Muscle of arm (tissue), 14 donors: ENCODE measurements around the gene OLIG2. TPM values are rescaled to one million over a fixed set of nuclear protein-coding genes. Genes with fewer than 3 reads are reported as not detected.

Source experiments
- DNase-seq: peaks from one replicate; pipeline ENCODE4 v3.0.0-alpha.2; 2013
- long read RNA-seq, 11 donors: transcript quantifications; one replicate each; lab custom pipeline, GENCODE V29; 2026
- polyA plus RNA-seq, 12 donors: library from polyadenylated mRNA; unstranded; fragments of 120-200 nt; gene quantifications; one replicate each; pipeline ENCODE4 v1.2.1, GENCODE V29; 2013; ENCODE audit not compliant: insufficient read length in 12 of 12

The OLIG2 gene
- polyA plus RNA-seq: under 1 TPM in 2 of 12 donors, not detected in 10; 0.14 to 0.16 TPM
- long read RNA-seq, donor 1: 0 reads
- long read RNA-seq, donor 2: 0 reads
- long read RNA-seq, donor 3: 0 reads
- long read RNA-seq, donor 4: 0 reads
- long read RNA-seq, donor 5: 0 reads
- long read RNA-seq, donor 6: 0 reads
- long read RNA-seq, donor 7: 0 reads
- long read RNA-seq, donor 8: 0 reads
- long read RNA-seq, donor 9: 0 reads
- long read RNA-seq, donor 10: 0 reads
- long read RNA-seq, donor 11: 0 reads

GRCh38 chr21:33025489-33026442, at the start of gene OLIG2:
Gene OLIG2 (plus strand): TSS chr21:33025935. CDS start chr21:33026863, 928 bp downstream.
- DNase-seq: no peak

GRCh38 chr21:32976791-32977190, 48.9 kb upstream of the OLIG2 start:
- no peak for DNase-seq

- DNase-seq: no peak
Observed at GRCh38 chr21:32977216-32977615, 48.5 kb upstream of the OLIG2 start.

GRCh38 chr21:32978331-32979270, 47.1 kb upstream of the OLIG2 start:
- DNase-seq: no peak

- DNase-seq: no peak
Observed at GRCh38 chr21:32979598-32980268, 46.0 kb upstream of the OLIG2 start.

- no peak for DNase-seq
Observed at GRCh38 chr21:32981096-32981495, 44.6 kb upstream of the OLIG2 start.

- no peak for DNase-seq
Observed at GRCh38 chr21:32990666-32991065, 35.1 kb upstream of the OLIG2 start.

GRCh38 chr21:32991361-32991760, 34.4 kb upstream of the OLIG2 start:
- no peak for DNase-seq

GRCh38 chr21:32993894-32994293, 31.8 kb upstream of the OLIG2 start:
- no peak for DNase-seq

GRCh38 chr21:32994305-32994704, 31.4 kb upstream of the OLIG2 start:
- DNase-seq: no peak

GRCh38 chr21:33007747-33008146, 18.0 kb upstream of the OLIG2 start:
- no peak for DNase-seq

GRCh38 chr21:33008333-33009051, 17.2 kb upstream of the OLIG2 start:
- DNase-seq: no peak

GRCh38 chr21:33010931-33011330, 14.8 kb upstream of the OLIG2 start:
- no peak for DNase-seq

- no peak for DNase-seq
Observed at GRCh38 chr21:33011462-33011861, 14.3 kb upstream of the OLIG2 start.

GRCh38 chr21:33013626-33014025, 12.1 kb upstream of the OLIG2 start:
- no peak for DNase-seq

GRCh38 chr21:33014331-33014730, 11.4 kb upstream of the OLIG2 start:
- DNase-seq: no peak

- no peak for DNase-seq
Observed at GRCh38 chr21:33015096-33015495, 10.6 kb upstream of the OLIG2 start.

GRCh38 chr21:33015756-33016155, 10.0 kb upstream of the OLIG2 start:
- DNase-seq: no peak

- DNase-seq: no peak
Observed at GRCh38 chr21:33018707-33019465, 6.8 kb upstream of the OLIG2 start.

GRCh38 chr21:33019516-33019884, 6.2 kb upstream of the OLIG2 start:
- DNase-seq: no peak
